Suppressor macrophage treated with lipopolysaccharide for 4 hours (primary cell): ENCODE measurements around the gene RPL7L1.
"Not testable (repeated sequence)": the region's sequence is repeated elsewhere in the genome, so short reads cannot be mapped to it uniquely, and the experiment has no call there.

ENCODE experiments used
- DNase-seq: peaks from one replicate; pipeline ENCODE4 v3.0.0-alpha.2; 2020

The RPL7L1 gene

DNA sequence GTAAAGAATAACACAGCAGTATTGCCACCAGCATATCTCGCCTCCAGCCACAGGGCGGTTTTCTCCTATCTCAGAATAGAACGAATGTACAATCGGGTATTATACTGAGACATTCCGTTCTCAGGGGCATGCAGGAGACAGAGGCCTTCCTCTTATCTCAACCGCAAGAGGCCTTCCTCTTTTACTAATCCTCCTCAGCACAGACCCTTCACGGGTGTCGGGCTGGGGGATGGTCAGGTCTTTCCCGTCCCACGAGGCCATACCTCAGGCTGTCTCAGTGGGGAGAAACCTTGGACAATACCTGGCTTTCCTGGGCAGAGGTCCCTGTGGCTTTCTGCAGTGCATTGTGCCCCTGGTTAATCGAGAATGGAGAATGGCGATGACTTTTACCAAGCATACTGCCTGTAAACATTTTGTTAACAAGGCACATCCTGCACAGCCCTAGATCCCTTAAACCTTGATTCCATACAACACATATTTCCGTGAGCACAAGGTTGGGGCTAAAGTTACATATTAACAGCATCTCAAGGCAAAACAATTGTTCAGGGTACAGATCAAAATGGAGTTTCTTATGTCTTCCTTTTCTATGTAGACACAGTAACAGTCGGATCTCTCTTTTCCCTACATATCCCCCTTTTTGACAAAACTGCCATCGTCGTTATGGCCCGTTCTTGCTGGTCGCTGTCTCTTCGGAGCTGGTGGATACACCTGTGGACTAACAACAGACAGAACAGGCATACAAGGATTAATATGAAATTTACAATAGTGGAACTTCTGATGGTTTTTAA lies 14.8 kb downstream of the RPL7L1 start:
- not testable (repeated sequence) for DNase-seq

DNA sequence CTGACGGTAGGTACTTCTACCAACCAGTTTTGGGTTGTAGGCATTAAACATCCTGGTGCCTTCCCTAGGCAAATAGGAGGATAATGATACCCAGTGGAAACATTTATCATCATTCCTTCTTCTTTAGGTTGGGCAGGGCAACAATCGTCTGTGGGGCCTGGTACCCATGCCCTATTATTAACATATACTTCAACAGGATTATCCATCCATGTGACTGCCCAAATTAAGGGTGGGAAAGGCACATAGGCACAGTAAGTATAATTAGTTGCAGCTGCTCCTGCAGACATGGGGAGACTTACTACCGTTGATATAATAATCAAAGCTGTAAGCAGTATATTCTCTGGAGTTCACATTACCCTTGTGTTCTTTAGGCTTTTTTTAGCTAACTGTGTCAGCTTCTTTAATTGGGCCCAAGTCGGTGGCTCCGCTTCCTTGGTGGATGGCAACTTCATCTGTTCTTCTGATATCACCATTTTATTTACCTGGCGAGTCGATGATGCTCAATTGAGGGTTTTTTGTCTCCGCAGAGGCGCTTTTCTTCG lies 16.8 kb downstream of the RPL7L1 start:
- DNase-seq: no peak

DNA sequence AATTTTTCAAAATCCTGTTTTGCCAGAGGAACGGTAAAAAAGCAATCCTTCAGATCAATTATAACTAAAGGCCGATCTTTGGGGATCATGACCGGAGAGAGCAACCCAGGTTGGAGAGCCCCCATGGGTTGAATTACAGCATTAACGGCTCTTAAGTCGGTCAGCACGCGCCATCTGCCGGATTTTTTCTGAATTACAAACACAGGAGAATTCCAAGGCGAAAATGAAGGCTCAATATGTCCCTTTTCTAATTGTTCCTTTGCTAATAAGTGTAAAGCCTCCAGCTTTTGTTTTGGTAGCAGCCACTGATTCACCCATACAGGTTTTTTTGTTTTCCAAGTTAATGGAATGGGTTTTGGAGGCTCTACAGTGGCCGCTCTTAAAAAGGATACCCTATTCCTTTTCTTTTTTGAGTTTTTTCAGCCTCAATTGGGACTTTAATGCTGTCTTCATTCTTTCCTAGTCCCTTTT lies 19.5 kb downstream of the RPL7L1 start:
- DNase-seq: peak; percentile 83

DNA sequence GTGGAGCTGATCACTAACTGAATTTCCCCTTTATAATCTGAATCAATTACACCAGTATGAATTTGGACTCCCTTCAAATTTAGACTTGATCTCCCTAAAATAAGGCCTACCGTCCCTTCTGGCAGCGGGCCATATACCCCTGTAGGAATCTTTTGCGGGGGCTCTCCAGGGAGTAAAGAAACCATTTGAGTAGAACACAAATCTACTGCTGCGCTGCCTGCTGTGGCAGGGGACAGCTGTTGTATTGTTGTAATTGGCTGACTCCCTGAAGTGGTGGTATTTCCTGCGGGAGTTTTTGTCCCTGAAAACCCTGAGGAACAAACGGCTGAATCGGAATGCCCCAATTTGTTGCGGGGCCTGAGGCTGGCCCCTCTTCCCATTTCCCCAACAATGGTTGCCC lies 20.5 kb downstream of the RPL7L1 start:
- no peak for DNase-seq

DNA sequence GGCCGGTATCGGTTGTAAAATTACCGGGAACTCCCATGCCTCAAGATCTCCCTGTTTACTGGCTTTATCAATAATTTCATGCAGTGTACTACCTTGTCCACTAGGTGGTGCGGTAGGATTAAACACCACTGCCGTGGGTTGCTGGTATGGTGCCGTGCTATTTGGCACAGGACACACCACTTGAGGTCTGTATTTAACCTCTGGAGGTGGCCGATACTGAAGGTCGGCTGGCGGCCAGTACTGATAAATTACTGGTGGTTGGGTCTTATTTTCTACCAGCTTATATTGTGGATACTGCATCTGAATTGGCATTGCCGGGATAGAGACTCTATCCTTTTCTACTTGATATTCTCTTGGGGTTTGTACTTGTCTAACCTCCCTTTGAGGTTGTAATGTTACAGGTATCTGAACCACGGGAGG lies 22.1 kb downstream of the RPL7L1 start:
- peak; percentile 91 for DNase-seq

DNA sequence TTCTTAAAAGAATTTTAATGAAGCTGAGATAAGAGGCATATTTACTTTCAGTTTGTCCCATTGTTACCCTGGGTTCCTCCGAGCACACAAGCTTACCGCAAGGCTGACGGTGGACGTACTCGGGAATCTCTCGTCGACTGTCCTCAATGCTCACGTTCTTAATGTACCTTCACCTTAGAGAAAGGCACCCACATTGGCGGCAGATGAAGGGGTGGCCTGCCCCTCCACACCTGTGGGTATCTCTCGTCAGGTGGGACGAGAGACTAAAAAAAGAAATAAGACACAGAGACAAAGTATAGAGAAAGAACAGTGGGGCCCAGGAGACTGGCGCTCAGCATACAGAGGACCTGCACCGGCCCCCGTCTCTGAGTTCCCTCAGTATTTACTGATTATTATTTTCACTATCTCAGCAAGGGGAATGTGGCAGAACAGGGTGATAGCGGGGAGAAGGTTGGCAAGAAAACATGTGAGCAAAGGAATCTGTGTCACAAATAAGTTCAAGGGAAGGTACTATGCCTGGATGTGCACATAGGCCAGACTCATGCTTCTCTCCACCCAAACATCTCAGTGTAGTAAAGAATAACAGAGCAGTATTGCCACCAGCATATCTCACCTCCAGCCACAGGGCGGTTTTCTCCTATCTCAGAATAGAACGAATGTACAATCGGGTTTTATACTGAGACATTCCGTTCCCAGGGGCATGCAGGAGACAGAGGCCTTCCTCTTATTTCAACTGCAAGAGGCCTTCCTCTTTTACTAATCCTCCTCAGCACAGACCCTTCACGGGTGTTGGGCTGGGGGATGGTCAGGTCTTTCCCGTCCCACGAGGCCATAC lies 23.2 kb downstream of the RPL7L1 start:
- DNase-seq: not testable (repeated sequence)

DNA sequence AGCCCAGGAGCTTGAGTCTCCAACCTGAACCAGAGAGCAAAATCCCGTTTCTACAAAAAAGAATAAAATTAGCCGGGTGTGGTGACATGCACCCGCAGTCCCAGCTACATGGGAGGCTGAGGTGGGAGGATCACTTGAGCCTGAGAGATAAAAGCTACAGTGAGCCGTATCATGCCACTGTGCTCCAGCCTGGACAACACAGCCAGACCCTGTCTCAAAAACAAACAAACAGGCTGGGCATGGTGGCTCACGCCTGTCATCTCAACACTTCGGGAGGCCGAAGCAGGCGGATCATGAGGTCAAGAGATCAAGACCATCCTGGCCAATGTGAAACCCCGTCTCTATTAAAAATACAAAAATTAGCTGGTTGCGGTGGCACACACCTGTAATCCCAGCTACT lies 25.1 kb downstream of the RPL7L1 start:
- no peak for DNase-seq

DNA sequence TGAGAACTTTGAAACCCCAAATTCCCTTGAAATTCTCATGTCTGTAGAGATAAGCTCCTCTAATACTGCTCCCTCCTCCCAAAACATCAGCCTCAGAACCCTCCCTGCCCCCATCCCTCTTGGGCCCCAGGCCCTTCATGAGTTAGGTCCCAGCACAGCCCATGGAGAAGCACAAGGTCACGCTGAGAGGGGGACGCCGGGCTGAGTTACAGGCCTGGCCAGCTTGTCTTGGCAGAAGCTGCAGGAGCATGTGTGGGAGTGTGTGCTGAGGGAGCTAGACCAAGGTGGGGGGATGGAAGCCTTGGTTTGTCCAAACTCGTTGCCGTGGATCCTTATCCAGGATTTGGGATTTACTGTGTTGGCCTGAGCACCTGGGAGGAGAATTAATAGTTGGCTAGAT lies 27.9 kb downstream of the RPL7L1 start:
- no peak for DNase-seq

DNA sequence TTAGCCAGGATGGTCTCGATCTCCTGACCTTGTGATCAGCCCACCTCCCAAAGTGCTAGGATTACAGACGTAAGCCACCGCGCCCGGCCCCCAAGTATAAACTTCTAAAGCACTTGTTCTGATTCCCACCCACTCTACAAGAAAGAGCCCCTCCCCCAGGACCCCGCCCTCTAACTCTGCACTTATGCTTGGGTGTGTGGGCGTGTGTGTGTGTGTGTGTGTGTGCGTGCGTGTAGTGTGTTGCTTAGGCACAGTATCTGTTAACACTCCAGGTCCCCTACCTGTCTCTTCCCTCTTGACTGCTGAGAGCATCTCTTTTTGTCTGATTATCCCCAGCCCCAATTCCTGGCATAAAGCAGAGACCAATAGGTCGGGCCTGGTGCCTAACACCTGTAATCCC lies 30.4 kb downstream of the RPL7L1 start:
- DNase-seq: no peak

DNA sequence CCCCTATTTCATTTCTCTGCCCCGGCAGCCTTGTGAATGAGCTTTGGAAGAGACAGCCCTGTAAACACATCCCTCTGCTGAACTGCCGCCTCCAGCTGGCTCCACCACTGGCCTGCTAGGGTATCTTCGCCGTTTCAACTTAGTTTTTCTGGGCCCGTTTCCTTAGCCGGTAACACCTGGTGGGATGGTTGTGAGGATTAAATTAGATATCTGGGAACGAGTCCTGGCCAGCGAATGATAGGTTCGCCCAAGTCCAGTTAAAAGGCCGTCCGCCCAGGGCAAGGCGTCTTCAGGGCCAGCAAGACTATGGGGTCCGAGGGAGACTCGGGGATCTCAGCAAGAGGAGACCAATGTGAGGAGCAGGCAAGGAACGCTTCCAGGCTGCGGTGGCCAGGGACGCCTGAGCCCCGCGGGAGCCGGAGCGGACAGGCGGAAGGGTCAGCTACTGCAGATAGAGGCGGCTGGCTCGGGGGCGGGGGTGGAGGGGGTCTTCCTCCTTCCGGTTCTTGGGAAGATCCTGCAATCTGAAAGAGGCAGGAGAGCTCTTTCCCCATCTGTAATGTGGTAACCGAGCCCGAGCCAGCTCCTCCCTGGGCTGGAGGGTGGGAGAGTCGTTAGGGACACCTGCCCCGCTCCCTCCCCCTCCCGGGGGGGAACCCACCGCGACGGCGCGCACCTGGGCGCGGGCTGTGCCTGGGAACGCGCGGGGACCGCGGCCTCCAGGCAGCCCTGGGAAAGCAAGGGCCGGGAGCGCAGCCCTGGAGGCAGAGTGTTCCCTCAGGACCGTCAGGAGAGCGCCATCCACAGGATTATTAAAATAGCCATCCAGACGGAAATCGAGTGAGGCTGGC lies 32.0 kb downstream of the RPL7L1 start:
- DNase-seq: no peak

DNA sequence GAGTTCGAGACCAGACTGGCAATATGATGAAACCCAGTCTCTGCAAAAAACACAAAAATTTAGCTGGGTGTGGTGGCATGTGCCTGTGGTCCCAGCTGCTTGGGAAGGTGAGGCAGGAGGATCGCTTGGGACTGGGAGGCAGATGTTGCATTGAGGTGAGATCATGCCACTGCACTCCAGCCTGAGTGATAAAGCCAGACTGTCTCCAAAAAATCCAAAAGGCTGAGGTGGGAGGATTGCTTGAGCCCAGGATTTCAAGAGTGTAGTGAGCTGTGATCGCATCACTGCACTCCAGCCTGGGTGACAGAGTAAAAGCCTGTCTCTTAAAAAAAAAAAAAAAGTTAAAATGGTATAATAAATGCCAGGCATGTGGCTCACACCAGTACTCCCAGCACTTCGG lies 35.1 kb downstream of the RPL7L1 start:
- no peak for DNase-seq

DNA sequence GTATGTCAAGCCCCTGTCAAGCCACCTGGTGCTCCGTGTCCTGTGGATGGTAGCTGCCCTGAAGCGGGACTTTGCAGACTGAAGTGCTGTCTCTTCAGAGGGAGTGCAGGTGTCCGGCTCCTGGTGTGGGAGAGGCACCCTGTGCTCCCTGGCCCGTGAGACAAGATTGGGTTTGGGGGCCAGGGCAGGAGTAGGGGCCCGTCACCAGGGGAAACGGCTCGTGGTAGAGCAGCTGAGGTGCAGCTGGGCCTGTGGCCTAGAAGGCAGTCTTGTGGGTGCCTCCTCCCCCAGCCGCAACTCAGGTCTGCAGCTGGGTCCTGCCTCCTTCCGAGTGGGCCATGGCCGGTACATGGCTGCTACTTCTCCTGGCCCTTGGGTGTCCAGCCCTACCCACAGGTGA lies 36.3 kb downstream of the RPL7L1 start, which contains the start of gene PTCRA:
Gene PTCRA, plus strand, starts transcription at position 322 of the 400 bp plus-strand sequence. Its CDS starts 17 bp downstream, at position 339.
- DNase-seq: no peak

DNA sequence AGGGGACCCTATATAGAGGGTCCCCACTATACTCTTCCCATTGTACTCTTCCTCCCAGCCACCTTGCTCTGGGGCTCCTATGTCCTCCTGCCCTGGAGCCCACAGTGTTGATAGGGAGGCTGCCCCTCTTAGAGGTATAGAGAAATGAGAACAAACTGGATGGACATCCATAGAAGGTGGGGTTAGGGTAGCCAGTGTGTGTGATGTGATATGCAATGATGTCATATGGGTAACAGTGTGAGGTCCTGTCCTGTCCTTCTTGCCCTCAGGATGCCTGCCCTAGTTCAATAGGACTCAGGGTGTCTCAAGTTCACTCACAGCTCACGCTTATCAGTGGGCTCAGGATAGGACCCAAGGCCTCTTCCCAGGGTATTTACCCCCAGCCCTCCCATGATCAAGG lies 36.9 kb downstream of the RPL7L1 start:
- DNase-seq: no peak

DNA sequence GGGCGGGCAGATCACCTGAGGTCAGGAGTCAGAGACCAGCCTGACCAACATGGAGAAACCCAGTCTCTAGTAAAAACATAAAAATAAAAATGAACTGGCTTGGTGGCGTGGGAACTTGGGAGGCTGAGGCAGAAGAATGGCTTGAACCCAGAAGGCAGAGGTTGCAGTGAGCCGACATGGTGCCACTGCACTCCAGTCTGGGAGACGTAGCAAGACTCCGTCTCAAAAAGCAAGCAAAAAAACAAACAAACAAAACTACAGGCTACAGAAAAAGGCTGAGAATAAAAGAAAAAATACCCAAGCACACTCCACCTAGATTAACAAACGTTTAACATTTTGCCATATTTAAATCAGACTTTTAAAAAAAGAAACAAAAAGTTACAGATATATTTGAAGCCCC lies 42.4 kb downstream of the RPL7L1 start:
- no peak for DNase-seq

DNA sequence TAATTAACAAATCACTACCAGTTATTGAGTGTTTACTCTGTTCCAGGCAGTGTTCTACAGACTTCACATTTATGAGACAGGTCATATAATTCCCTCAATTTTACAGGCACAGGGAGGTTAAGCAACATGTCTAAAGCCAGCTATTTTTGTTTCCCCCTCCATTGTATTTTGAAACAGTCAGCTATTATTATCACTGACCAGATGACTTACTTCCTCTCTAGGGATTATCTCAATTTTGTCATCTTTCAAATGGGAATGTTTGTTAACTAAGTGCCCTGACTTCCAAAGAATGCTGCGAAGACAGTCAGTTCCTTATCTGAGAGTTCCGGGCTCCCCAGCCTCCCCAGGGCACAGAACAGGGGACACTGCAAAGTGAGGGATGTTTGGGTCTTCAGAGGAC lies 44.2 kb downstream of the RPL7L1 start:
- DNase-seq: peak; percentile 66

DNA sequence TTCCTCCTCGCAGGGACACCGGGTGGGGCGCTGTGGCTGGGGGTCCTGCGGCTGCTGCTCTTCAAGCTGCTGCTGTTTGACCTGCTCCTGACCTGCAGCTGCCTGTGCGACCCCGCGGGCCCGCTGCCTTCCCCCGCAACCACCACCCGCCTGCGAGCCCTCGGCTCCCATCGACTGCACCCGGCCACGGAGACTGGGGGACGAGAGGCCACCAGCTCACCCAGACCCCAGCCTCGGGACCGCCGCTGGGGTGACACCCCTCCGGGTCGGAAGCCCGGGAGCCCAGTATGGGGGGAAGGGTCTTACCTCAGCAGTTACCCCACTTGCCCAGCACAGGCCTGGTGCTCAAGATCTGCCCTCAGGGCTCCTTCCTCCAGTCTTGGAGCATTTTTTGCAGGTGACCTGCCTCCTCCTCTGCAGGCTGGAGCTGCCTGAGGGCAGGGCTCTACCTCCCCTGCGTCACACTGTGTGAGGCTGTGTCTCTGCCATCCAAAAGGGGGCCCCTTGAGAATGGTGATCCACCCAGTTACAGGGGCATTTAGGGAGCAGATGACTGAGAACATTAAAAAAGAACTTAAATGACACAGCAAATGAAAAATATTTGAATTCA lies 45.9 kb downstream of the RPL7L1 start:
- no peak for DNase-seq

DNA sequence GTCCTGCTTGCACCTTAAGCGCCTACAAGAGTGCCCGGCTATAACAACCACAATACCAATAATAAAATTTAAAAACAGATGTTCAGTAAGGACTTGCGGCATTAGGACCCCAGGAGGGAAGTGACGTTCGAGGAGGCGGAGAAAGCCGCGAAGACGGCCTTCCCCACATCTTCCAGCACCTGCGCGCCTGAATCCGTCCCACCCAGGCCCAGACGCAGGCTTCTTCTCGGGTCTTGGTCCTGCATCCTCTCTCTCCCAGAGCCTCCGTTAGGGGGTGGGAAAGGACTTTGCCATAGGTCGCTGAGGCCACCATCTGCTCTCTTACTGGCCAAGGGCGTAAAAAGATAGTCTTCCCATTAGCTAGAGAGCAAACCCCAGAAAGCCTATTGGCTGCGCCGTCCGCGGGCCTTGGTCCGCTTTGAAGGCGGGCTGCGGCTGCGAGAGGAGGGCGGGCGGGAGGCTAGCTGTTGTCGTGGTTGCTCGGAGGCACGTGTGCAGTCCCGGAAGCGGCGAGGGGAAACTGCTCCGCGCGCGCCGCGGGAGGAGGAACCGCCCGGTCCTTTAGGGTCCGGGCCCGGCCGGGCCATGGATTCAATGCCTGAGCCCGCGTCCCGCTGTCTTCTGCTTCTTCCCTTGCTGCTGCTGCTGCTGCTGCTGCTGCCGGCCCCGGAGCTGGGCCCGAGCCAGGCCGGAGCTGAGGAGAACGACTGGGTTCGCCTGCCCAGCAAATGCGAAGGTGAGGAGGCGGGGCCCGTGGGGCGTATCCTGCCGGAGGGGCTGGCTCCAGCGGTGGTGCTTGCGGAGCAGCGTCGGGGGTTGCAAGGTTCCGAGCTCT lies 49.8 kb downstream of the RPL7L1 start, which contains the start of gene CNPY3:
Gene CNPY3, plus strand, starts transcription at position 495 of the 835 bp plus-strand sequence. Its CDS starts 91 bp downstream, at position 586.
- DNase-seq: peak; percentile 91

DNA sequence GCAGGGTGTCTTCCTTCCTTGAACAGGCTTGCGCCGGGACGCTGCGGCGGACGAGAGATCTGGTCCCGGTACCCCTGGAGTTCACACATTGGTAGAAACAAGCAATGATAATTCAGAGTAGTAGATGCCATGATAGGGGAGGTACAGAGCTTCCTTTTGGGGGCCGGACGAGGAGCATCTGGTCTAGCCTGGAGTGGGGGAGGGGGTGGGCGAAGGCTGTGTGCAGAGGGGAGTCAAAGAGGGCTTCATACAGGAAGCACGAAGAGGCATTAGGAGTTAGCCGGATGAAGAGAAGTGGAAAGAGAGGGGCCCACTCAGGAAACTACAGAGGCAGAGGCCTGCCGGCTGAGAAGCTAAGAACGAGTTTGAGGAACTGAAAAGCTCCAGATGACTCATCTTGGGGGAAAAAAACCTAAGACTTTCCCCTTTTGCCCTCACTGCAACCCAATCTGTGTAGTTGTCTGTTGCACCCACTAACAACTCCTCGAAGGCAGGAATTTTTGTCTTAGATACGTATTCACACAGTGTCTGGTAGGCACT lies 50.5 kb downstream of the RPL7L1 start:
- peak; percentile 92 for DNase-seq

DNA sequence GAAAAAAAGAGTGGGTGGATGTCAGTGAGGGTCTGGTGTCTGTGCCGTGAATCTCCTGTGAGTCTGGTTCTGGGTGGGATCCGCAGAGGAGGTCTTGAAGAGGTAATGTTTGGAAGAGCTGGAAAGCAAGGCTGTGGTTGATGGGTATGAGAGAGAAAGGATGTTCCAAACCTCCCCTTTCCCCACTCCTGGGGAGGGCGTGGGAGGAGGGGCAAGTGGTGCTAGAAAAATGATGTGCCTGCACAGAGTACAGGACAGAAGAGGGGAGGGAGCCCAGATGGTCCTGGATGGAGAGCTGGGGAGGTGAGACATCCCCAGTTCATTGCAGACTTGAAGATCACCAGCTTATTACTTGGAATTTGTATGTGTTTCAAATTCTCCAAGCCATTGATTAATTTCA lies 53.0 kb downstream of the RPL7L1 start:
- DNase-seq: no peak

DNA sequence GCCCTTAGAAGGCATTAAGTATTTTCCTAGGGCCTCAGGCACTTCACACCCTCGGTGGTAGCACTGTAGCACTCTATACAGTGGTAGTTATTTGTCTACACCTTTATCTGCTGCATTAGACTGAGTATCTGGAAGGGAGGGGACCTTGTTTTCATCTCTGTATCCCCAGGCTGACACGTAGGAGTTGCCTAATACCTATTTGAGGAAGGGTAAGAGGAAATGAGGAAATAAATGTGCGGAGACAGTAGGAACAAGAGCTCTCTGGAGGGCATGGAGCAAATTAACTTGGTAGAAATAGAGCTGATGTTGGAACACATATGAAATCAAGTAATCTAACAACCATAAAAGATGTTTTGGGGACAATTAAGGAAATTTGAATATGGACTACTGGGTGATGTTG lies 53.8 kb downstream of the RPL7L1 start:
- DNase-seq: peak; percentile 62

DNA sequence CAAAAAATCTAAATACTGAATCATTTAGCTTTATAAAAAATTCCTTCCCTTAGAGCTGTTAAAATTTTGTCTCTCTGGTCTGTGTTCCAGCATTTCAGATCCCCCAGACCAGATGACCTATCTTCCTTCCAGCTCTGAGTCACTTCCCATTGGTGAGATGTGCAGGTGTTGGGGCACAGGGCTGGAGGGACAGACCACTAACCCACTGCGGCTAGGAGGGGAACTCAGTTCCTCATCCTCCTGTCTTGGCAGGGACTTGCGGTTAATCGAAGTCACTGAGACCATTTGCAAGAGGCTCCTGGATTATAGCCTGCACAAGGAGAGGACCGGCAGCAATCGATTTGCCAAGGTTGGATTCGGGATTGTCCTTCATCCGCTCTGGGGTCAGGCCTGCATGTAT lies 55.9 kb downstream of the RPL7L1 start:
- DNase-seq: no peak
